Right lobe of liver (tissue), 4 donors: ENCODE measurements around the gene GRIA4.

Experiments used
- CTCF ChIP-seq, 4 donors: fragments of 200-600 bp in 3 of 4; fragments of 450-650 bp in 1 of 4; IDR thresholded peaks; one replicate each; pipeline versions ENCODE4 v1.5.1 to v1.8.0; 2016 to 2022; ENCODE audit warnings: antibody characterized with exemption in 4 of 4, mild to moderate bottlenecking in 2 of 4
- POLR2A ChIP-seq: fragments of 450-650 bp; IDR thresholded peaks from one replicate; pipeline ENCODE4 v1.6.1; 2017; ENCODE audit warnings: antibody characterized with exemption, mild to moderate bottlenecking
- donor health status: DM: no; HTN: no; CAD: no.
- donor health status: DM: no; HTN: no; CAD: no.
- donor health status: DM: no; HTN: yes; CAD: no.

DNA sequence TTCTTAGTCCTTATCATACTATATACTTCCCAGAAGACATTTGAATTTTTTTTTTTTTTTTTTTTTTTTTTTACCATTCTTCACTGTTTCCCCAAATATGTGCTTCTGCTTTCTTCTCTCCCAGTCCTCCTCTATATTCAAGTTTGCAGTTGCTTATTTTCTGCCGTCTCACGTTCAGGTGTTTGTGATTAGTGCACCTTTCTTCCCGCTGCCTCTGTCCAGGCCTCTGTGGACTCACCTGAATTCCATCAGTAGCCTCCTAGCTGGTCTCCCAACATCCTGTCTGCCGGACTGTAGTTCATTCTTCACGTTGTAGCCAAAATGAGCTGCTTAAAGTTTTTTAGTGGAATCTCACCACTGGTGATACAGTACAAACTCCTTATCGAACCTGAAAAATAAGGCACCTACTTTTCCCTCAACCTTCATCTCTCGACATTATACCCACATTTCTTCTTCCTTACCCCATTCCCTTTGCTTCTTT, 413.0 kb downstream of the GRIA4 start:
- no peak for TF ChIP-seq CTCF (IDR thresholded peaks at IDR 0.05)
- no peak for TF ChIP-seq POLR2A
